HG03439 (cell line): ENCODE data around the gene CEP72.
"Not testable (repeated sequence)": the region's sequence is repeated elsewhere in the genome, so short reads cannot be mapped to it uniquely, and the experiment has no call there.

Source experiments
- ATAC-seq: cut with Tn5 transposase; IDR thresholded peaks from one replicate; pipeline ENCODE4 v1.9.1; 2021; ENCODE audit warnings: mild to moderate bottlenecking, moderate library complexity; ENCODE audit not compliant: unreplicated experiment

Gene CEP72

GRCh38 chr5:610744-611730 lies 1.1 kb upstream of the CEP72 start:
- no peak for ATAC-seq

DNA sequence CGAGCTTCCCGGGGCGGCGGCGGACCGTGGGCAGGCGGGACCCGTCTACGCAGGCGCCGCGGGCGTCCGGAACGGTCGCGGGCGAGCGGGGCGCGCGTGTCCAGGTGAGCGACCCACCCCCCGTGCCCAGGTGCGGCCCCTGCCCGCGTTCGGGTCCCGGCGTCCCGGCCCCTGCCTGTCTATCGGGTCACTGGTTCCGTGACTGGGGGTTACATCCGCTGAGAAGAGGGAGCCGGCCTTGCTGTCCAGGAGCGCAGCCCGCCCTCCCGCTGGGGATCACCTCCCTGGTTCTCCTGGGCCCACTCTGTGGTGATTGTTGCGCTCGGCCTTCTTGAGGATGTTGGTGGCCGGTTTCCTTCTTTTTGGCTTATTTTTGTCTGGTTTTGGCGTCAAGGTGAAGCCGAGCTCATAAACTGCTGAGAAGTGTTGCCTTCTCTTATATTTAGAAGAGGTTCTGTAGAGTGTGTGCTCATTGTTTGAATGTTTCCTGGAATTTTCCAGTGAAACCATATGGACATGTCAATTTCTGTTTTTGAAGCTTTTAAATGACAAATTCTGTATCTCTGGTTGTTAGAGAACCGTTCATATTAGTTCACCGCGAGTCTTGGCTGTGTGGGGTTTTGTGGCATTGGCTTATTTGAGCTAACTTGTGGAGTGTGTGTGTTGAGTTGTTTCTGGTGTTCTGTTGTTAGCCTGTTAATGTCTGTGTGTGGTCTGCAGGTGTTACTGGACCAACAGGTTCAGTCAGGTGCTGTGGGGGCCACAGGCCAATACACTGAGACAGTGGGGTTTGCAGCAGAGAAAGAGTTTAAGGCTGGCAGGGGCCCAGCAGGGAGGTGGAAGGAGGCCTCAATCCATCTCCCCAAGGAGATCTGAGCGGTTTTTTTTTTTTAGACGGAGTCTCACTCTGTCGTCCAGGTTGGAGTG lies 621 bp downstream of the CEP72 start:
- peak; percentile 37 for ATAC-seq

GRCh38 chr5:616484-617039 lies 4.4 kb downstream of the CEP72 start:
- no peak for ATAC-seq

DNA sequence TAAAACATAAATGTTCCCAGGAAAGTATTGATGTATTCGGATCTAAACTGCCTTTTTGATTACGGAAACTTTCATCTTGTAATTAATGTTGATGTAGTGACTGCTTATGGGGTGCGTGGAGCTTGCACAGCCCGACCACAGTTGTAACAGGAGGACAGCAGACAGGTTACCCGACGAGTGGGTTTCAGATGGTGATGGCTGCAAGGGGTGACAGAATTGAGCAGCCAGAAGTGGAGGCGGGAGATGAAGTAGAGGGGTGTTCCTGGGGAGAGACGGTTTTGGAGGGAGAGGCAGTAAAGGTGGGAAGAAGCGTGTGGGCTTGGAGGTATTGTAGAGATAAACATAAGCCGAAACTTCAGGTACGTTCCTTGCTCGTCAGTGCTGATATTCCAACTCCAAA lies 5.8 kb downstream of the CEP72 start:
- no peak for ATAC-seq

- ATAC-seq: no peak
Measured at GRCh38 chr5:618450-618849, 6.3 kb downstream of the CEP72 start.

GRCh38 chr5:619444-619843 lies 7.3 kb downstream of the CEP72 start:
- no peak for ATAC-seq

- no peak for ATAC-seq
Measured at GRCh38 chr5:620152-620551, 8.0 kb downstream of the CEP72 start.

DNA sequence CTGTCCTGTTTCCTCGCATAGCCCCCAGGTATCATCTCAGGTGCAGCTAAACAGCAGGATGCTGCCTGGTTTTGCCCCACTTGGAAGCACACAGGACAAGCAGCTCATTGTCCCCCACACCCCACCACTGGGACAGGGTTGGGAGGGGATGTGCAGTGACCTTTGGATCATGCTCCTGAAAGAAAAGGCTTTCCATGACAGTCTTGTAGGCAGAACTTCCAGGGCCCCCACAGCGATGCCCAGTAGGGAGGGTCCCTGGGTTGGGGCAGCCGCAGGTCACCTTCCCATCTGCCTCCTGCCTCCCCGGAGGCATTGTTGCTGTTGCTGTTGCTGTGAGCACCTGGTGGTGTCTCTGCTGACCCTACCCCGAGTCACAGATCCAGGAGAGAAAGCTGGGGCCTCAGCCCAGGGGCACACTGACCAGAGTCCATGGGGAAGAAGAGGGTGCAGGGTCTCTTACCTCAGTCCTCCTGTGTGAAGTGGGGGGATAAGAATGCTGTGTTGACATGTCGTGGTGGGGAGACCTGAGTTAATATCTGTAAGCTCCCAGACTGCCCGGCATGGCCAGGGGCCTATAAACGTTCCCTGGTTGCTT lies 8.5 kb downstream of the CEP72 start:
- no peak for ATAC-seq

GRCh38 chr5:621341-621761 lies 9.2 kb downstream of the CEP72 start:
- no peak for ATAC-seq

- ATAC-seq: no peak
Measured at GRCh38 chr5:622359-622758, 10.2 kb downstream of the CEP72 start.

DNA sequence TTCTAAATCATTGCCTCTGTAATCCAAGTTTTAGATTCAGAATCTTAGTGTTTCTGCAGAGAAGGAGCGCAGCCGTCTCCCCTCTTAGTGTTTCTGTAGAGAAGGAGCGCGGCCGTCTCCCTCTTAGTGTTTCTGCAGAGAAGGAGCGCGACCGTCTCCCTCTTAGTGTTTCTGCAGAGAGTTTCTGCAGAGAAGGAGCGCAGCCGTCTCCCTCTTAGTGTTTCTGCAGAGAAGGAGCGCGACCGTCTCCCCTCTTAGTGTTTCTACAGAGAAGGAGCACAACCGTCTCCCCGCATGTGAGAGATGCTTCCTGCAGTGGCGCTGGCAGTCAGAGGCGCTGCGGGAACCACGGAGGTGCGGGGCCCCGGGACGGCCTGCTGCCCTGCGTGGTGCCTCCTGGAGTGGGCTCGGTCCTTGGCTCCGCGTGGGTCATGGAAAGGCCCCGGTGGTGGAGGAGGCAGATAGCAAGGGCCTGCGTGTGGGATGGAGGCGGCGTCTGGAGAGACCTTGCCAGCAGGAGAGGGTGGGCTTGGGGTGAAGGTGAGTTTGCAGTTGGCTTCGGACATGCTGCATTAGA lies 10.9 kb downstream of the CEP72 start:
- no peak for ATAC-seq

- ATAC-seq: no peak
Measured at GRCh38 chr5:623531-623930, 11.4 kb downstream of the CEP72 start.

DNA sequence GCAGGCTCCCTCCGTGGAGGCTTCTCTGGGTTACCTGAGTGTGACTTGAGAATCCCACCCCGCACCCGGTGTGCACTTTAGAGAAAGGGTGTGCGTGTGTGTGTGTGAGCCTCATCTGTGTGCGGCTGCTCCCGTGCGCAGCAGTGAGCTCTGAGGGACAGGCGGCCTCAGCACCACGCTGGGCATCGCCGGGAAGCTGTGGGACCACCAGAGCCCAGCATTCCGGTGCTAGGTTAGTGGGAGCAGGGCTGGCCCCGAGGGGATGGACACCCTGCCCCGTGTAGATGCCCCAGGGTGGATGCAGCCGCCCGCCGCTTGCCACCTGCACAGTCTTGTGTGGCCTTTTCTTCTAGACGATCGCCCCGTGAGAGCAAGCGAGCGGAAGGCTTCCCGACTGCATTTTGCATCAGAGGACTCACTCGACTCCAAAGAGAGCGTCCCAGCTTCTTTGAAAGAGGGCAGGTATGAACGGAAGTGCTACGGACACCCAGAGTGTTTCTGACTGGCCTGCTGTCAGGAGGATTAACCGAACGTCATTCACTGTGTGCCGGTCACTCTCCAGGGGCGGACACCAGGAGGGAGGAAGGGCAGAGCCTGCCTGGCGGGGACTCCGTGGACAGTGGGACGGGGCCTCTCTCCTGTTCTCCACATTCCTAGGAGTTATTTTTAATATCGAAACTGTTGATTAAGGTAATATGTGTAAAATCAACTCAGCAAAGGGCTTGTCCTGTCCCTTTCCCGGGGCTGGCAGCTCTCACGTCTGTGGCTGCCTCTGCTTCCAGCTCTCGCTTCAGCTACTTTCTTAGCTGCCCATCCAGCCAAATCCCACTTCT lies 12.2 kb downstream of the CEP72 start:
- no peak for ATAC-seq

- ATAC-seq: no peak
Measured at GRCh38 chr5:624951-625230, 12.8 kb downstream of the CEP72 start.

- ATAC-seq: no peak
Measured at GRCh38 chr5:625516-625915, 13.4 kb downstream of the CEP72 start.

DNA sequence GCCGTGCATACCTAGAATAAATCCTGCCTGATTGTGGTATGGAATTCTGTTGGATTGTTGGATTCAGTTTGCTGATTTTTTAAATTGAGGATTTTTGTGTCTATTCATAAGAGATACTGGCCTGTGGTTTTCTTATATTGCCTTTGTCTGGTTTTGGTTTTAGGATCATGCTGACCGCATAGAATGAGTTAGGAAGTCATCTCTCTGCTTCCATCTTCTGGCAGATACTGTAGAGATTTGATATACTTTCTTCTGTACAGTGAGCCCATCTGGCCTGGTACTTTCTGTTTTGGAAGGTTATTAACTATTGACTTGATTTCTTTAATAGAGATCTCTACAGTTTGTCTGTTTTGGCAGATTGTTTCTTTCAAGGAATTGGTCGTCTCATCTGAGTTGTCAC lies 14.7 kb downstream of the CEP72 start:
- no peak for ATAC-seq

DNA sequence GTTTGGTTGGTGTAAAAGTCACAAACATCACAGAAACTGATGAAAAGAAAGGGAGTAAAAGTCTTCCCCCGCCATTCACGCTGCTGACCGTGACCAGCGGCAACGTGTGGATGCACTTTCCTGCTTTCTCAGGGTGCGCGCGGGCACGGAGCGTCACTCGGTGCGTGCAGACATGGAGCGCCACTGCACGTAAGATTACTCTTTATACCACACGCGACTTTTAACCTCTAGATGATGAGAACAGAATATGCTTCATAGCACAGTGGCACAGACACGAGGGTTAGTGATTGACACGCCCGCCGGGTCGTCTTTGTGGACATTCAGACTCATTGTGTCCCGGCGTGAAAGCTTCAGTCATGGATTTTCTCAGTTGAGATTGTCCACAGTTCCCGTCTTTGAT lies 15.7 kb downstream of the CEP72 start:
- ATAC-seq: no peak

DNA sequence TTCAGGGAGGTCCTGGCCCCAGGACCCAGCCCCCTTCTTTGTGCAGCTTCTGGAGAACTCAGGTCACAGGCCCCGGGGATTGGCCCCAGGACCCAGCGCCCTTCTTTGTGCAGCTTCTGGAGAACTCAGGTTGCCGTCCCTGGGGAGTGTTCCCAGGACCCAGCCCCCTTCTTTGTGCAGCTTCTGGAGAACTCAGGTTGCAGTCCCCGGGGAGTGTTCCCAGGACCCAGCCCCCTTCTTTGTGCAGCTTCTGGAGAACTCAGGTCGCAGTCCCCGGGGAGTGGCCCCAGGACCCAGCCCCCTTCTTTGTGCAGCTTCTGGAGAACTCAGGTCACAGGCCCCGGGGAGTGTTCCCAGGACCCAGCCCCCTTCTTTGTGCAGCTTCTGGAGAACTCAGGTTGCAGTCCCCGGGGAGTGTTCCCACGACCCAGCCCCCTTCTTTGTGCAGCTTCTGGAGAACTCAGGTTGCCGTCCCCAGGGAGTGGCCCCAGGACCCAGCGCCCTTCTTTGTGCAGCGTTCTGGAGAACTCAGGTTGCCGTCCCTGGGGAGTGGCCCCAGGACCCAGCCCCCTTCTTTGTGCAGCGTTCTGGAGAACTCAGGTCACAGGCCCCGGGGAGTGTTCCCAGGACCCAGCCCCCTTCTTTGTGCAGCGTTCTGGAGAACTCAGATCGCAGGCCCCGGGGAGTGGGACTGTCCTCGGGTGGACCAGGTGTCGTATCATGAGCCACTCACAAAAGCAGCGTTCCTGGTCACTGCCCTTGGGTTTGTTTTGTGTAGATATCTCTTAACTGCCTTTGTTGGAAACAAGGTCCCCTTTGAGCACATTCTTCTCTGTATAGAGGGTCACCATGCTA lies 16.4 kb downstream of the CEP72 start:
- not testable (repeated sequence) for ATAC-seq

DNA sequence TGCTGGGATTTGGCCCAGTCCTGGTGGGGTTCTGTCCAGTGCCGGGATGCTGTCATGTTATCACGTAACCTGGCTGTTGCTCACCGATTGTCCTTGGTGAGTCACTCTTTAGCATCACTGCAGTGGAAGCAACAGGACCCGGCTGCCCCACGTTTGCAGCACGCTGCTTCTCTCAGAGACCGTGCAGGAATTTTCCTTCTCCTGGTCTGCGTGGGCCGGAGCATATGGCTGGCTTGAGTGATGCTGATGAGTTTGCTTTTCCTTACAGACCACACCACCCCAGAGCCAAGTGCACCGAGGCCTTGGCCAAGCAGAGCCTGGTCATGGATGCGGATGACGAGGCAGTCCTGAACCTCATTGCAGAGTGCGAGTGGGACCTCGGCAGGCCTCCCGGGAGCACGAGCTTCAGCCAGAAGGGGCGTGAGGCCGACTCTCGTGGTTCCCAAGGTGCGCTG lies 21.4 kb downstream of the CEP72 start:
- ATAC-seq: no peak
